CD4-positive, alpha-beta T cell (primary cell): ENCODE data around the gene AZGP1. TPM values are rescaled to one million over a fixed set of nuclear protein-coding genes. Genes with fewer than 3 reads are reported as not detected.

Experiments used
- ATAC-seq: fragments of 200-7000 bp; cut with Tn5 transposase; one replicate; pipeline ENCODE4 v1.10.0; 2022; ENCODE audit warnings: mild to moderate bottlenecking; ENCODE audit not compliant: poor library complexity
- CTCF ChIA-PET: fragments of 350-600 bp; sonication (Branson Sonifier 250); formaldehyde crosslinking; loops from one replicate; lab custom pipeline; 2021; ENCODE audit warnings: antibody characterized with exemption, inconsistent platforms; lab: Charles Lee
- POLR2A ChIA-PET: fragments of 350-600 bp; sonication (Branson Sonifier 250); formaldehyde crosslinking; loops from one replicate; lab custom pipeline; 2021; ENCODE audit warnings: antibody characterized with exemption, inconsistent platforms; lab: Charles Lee
- DNase-seq, 14 experiments: peaks; one replicate each; pipeline ENCODE4 v3.0.0-alpha.2; 2013 to 2020; ENCODE audit warnings: mixed read lengths in 2 of 14
- H3K27ac ChIP-seq, 2 donors: one replicate each; pipeline versions ENCODE4 v1.5.1 to v1.7.0; 2013; ENCODE audit warnings: low read length in 2 of 2, low read depth in 1 of 2, mild to moderate bottlenecking in 1 of 2
- H3K27me3 ChIP-seq, 2 experiments: 1 replicate in 1 of 2; 2 replicates in 1 of 2; pipeline versions ENCODE4 v1.6.1 to v1.7.0; 2013; ENCODE audit warnings: low read length in 2 of 2, control low read depth in 1 of 2, mild to moderate bottlenecking in 1 of 2, moderate library complexity in 1 of 2; ENCODE audit not compliant: insufficient read depth in 2 of 2, control insufficient read depth in 1 of 2
- H3K36me3 ChIP-seq: one replicate; pipeline ENCODE4 v1.6.1; 2013; ENCODE audit warnings: low read length, control low read depth; ENCODE audit not compliant: insufficient read depth
- H3K4me1 ChIP-seq: one replicate; pipeline ENCODE4 v1.6.1; 2013; ENCODE audit warnings: low read length, control low read depth; ENCODE audit not compliant: insufficient read depth
- H3K4me3 ChIP-seq: one replicate; pipeline ENCODE4 v1.5.1; 2013; ENCODE audit warnings: mild to moderate bottlenecking, low read length, moderate library complexity
- H3K9me3 ChIP-seq, 2 experiments: 1 replicate in 1 of 2; 2 replicates in 1 of 2; pipeline versions ENCODE4 v1.6.1 to v1.7.0; 2013; ENCODE audit warnings: low read length in 2 of 2, mild to moderate bottlenecking in 2 of 2, control low read depth in 1 of 2, moderate library complexity in 1 of 2; ENCODE audit not compliant: control insufficient read depth in 1 of 2, insufficient read depth in 1 of 2
- H3K27ac Mint-ChIP-seq: one replicate; pipeline ENCODE4 v1.8.0; 2020; ENCODE audit warnings: mixed read lengths
- H3K27me3 Mint-ChIP-seq: one replicate; pipeline ENCODE4 v1.8.0; 2021; ENCODE audit warnings: mixed read lengths
- H3K36me3 Mint-ChIP-seq: one replicate; pipeline ENCODE4 v1.8.0; 2021; ENCODE audit warnings: low read depth, mixed read lengths
- H3K4me1 Mint-ChIP-seq: one replicate; pipeline ENCODE4 v1.8.0; 2021; ENCODE audit warnings: low read depth, mixed read lengths
- H3K4me3 Mint-ChIP-seq: one replicate; pipeline ENCODE4 v1.8.0; 2020; ENCODE audit warnings: mild to moderate bottlenecking, mixed read lengths
- H3K9me3 Mint-ChIP-seq: one replicate; pipeline ENCODE4 v1.8.0; 2020; ENCODE audit warnings: mixed read lengths
- CTCF ChIP-seq: fragments of 200-600 bp; IDR thresholded peaks from one replicate; pipeline ENCODE4 v1.8.0; 2022; ENCODE audit warnings: antibody characterized with exemption, mild to moderate bottlenecking
- intact Hi-C, 2 experiments: fragments of 100-400 bp; cut with DNase I in 1 of 2; cut with micrococcal nuclease in 1 of 2; formaldehyde crosslinking; loops; one replicate each; pipeline versions ENCODE4 v1.15.1 to v1.9.0; 2023 to 2025; cut with DNase I, micrococcal nuclease
- total RNA-seq, 174 experiments: library from RNA in 2 of 174; stranded (reverse) in 2 of 174; gene quantifications; one replicate each; pipeline ENCODE4 v1.2.3 and lab custom pipeline; 2021 to 2026

AZGP1 gene
- total RNA-seq, 2 experiments from 2014 or later, result not detected

GRCh38 chr7:99923200-99923599 is 52.6 kb downstream of the AZGP1 start:
- ChIA-PET CTCF (interaction anchor here (1.0 to 1.2 kb wide), 2 partner anchors 10 to 56 kb away, joined by 3 read pairs; no protein-coding TSS in a partner anchor), POLR2A (no interaction called here)
- Mint-ChIP-seq H3K4me3 (no peak overlapping the region), H3K36me3 (peaks cover 14% of the 10 kb centered on the region), H3K4me1 (peaks cover 30% of the 10 kb centered on the region), H3K27me3 (peaks cover 6% of the 10 kb centered on the region), H3K27ac (no peak overlapping the region), H3K9me3 (no peaks in the 10 kb centered on the region)
- no peak for DNase-seq
- H3K4me3 ChIP-seq, result no peak overlapping the region
- H3K4me1 ChIP-seq, result peaks cover 14% of the 10 kb centered on the region
- no peak for ATAC-seq
- peaks cover 0 to 13% of the 10 kb centered on the region in 2 experiments for H3K27me3 ChIP-seq
- H3K27ac ChIP-seq, result no peak overlapping the region
- intact Hi-C loops, result no loop called here
- no peak for TF ChIP-seq CTCF
- H3K36me3 ChIP-seq, result no peaks in the 10 kb centered on the region
- H3K9me3 ChIP-seq, result no peaks in the 10 kb centered on the region

- no peaks in the 10 kb centered on the region for H3K9me3 Mint-ChIP-seq
- H3K27me3 ChIP-seq, result no peaks in the 10 kb centered on the region
- intact Hi-C loops, result no loop called here
- ChIA-PET POLR2A (interaction anchor here (0.9 to 3.2 kb wide), 26 partner anchors 9 to 511 kb away, joined by 3 to 35 read pairs (median 8); partner anchors contain the start of genes AP4M1, BUD31, COPS6 and GJC3), CTCF (interaction anchor here (1.0 kb wide), 1 partner anchor 9 kb away, joined by 5 read pairs; the partner anchor contains the start of gene GJC3)
- no peaks in the 10 kb centered on the region for H3K27me3 Mint-ChIP-seq
- peaks cover 41% of the 10 kb centered on the region for H3K36me3 Mint-ChIP-seq
- peak overlapping the region in 1 of 2 donors; percentile 78 for H3K27ac ChIP-seq
- DNase-seq (no peak), ATAC-seq (no peak)
- no peaks in the 10 kb centered on the region for H3K9me3 ChIP-seq
- no peak for TF ChIP-seq CTCF
- peaks cover 53% of the 10 kb centered on the region for H3K4me1 Mint-ChIP-seq
- H3K36me3 ChIP-seq, result peaks cover 15% of the 10 kb centered on the region
- H3K27ac Mint-ChIP-seq, result peak overlapping the region; percentile 98
- H3K4me3 Mint-ChIP-seq, result peak overlapping the region; percentile 97
- peaks cover 35% of the 10 kb centered on the region for H3K4me1 ChIP-seq
- peak overlapping the region; percentile 80 for H3K4me3 ChIP-seq
These were observed 55.7 kb downstream of the AZGP1 start for GRCh38 chr7:99920149-99920548.

GRCh38 chr7:99919814-99920112 is 56.1 kb downstream of the AZGP1 start:
- H3K36me3 ChIP-seq, result peaks cover 15% of the 10 kb centered on the region
- no peaks in the 10 kb centered on the region for H3K27me3 ChIP-seq
- peak overlapping the region; percentile 80 for H3K4me3 ChIP-seq
- ATAC-seq, result no peak
- H3K9me3 ChIP-seq, result no peaks in the 10 kb centered on the region
- no peak for TF ChIP-seq CTCF
- DNase-seq, result no peak
- intact Hi-C loops, result loop anchor here (5.0 to 10.0 kb wide), 4 partner anchors 133 to 508 kb away; partner anchors contain the start of genes COPS6 (in 1 of the 2), MEPCE (in 1 of the 2), ZCWPW1 (in 1 of the 2) and ZNF3 (in 1 of the 2)
- Mint-ChIP-seq H3K27ac (peak overlapping the region; percentile 98), H3K4me3 (peak overlapping the region; percentile 97), H3K9me3 (no peaks in the 10 kb centered on the region), H3K4me1 (peaks cover 56% of the 10 kb centered on the region), H3K27me3 (no peaks in the 10 kb centered on the region), H3K36me3 (peaks cover 44% of the 10 kb centered on the region)
- peaks cover 35% of the 10 kb centered on the region for H3K4me1 ChIP-seq
- ChIA-PET POLR2A (interaction anchor here (0.7 to 3.2 kb wide), 35 partner anchors 10 to 955 kb away, joined by 3 to 35 read pairs (median 5); partner anchors contain the start of genes AP4M1, BUD31, COPS6 and GJC3), CTCF (interaction anchor here (0.6 to 1.0 kb wide), 2 partner anchors 10 to 102 kb away, joined by 3 to 5 read pairs; partner anchors contain the start of gene GJC3)
- peak overlapping the region; percentile 78 to 80 for H3K27ac ChIP-seq
